ENCODE results near the gene TFF1. TPM values are rescaled to one million over a fixed set of nuclear protein-coding genes. Genes with fewer than 3 reads are reported as not detected.
A peak's percentile ranks its signal among the peaks of the same experiment; 100 is the strongest.

Gene TFF1
- total RNA-seq, 2 donors from 2014 or later = not detected

GRCh38 chr21:42332557-42333317 lies 33.6 kb downstream of the TFF1 start:
- Mint-ChIP-seq H3K9me3 (peaks cover 12 to 18% of the 10 kb centered on the region in 2 donors), H3K36me3 (peaks cover 12 to 21% of the 10 kb centered on the region in 2 donors), H3K27ac (no peak overlapping the region)
- no peak for DNase-seq (ENCODE audit: low spot score in 2 of 2)
- ATAC-seq = no peak

- H3K36me3 Mint-ChIP-seq = peaks cover 12 to 21% of the 10 kb centered on the region in 2 donors
- DNase-seq (ENCODE audit: low spot score in 2 of 2) (no peak), ATAC-seq (no peak)
- no peak overlapping the region for H3K27ac Mint-ChIP-seq
- H3K9me3 Mint-ChIP-seq = peaks cover 12 to 18% of the 10 kb centered on the region in 2 donors
Observed at GRCh38 chr21:42331660-42332059, 34.7 kb downstream of the TFF1 start.

- DNase-seq (ENCODE audit: low spot score in 2 of 2) (no peak), ATAC-seq (no peak)
- peaks cover 12 to 18% of the 10 kb centered on the region in 2 donors for H3K9me3 Mint-ChIP-seq
Observed at GRCh38 chr21:42330380-42331371, 35.7 kb downstream of the TFF1 start.

GRCh38 chr21:42324896-42325295 lies 41.4 kb downstream of the TFF1 start:
- H3K27ac Mint-ChIP-seq = no peak overlapping the region
- H3K9me3 Mint-ChIP-seq = peaks cover 0 to 7% of the 10 kb centered on the region in 2 donors
- ATAC-seq (no peak), DNase-seq (ENCODE audit: low spot score in 2 of 2) (no peak)
- H3K36me3 Mint-ChIP-seq = no peaks in the 10 kb centered on the region

More at GRCh38 chr21:42330380-42331371, 35.7 kb downstream of the TFF1 start:
- Mint-ChIP-seq H3K27ac (no peak overlapping the region), H3K36me3 (peaks cover 12 to 21% of the 10 kb centered on the region in 2 donors)

DNA sequence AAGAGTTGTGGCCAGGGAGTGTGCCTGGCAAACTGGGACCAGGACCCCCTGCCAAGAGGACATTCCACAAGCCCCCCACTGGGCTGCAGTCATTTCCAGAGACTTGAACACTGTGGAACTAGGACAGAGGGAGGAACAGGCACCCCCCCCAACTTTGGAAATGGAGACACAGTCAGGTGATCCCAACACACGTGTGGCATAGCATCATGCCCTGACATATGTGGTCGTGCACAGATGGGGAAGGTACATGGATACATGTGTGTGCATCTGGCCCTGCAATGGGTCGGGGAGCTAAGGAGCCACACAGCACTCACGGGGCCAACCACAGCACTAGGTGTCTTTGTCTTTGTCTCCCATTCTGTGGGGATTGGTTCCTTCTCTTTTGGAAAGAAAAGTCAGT lies 44.5 kb downstream of the TFF1 start:
- no peaks in the 10 kb centered on the region for H3K36me3 Mint-ChIP-seq
- H3K9me3 Mint-ChIP-seq = no peaks in the 10 kb centered on the region
- ATAC-seq (no peak), DNase-seq (ENCODE audit: low spot score in 2 of 2) (no peak)
- no peak overlapping the region for H3K27ac Mint-ChIP-seq

- ATAC-seq (no peak), DNase-seq (ENCODE audit: low spot score in 2 of 2) (no peak)
- Mint-ChIP-seq H3K9me3 (no peaks in the 10 kb centered on the region), H3K36me3 (no peaks in the 10 kb centered on the region), H3K27ac (no peak overlapping the region)
Observed at GRCh38 chr21:42321231-42321630, 45.1 kb downstream of the TFF1 start.

GRCh38 chr21:42320791-42321190 lies 45.5 kb downstream of the TFF1 start:
- ATAC-seq (no peak), DNase-seq (ENCODE audit: low spot score in 2 of 2) (no peak)
- no peaks in the 10 kb centered on the region for H3K36me3 Mint-ChIP-seq
- peak overlapping the region in 1 of 2 donors; percentile 89 for H3K27ac Mint-ChIP-seq
- no peaks in the 10 kb centered on the region for H3K9me3 Mint-ChIP-seq

DNA sequence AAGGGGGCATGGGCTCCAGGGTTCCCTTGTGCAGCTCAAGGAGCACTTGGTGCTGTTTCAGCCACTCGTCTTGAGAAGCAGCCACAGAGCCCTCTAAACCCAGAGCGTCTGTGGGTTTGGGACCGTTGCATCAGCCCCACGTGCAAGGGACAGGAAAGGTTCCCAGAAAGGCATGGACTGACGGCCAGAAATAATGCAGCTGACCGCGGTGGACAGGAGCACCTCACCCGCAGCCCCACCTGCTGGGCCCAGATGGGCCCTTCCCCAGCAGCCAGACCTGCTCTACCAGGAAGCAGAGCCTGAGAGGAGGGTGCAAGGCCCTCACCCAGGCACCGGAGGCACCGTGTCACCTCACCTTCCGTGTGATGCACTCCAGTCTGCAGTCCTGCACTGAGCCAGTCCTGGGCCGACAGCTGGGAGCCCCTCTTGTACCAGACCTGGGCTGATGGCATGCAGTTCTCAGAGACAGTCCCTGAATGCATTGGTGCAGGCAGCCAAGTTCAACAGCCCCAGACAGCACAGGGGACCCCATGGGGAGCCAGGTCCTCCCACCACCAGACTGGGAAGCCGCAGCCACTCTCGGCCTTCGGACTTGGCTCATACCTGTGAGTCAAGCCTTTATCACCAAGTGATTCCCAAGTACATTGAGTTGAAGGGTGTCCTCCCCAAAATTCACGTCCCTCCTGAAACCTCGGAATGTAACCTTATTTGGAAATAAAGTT lies 46.3 kb downstream of the TFF1 start:
- no peak overlapping the region for H3K27ac Mint-ChIP-seq
- no peaks in the 10 kb centered on the region for H3K36me3 Mint-ChIP-seq
- no peaks in the 10 kb centered on the region for H3K9me3 Mint-ChIP-seq
- ATAC-seq = no peak
- DNase-seq (ENCODE audit: low spot score in 2 of 2) = no peak

- Mint-ChIP-seq H3K36me3 (no peaks in the 10 kb centered on the region), H3K9me3 (no peaks in the 10 kb centered on the region), H3K27ac (no peak overlapping the region)
- no peak for DNase-seq (ENCODE audit: low spot score in 2 of 2)
- ATAC-seq = no peak
Observed at GRCh38 chr21:42319376-42319775, 47.0 kb downstream of the TFF1 start.

GRCh38 chr21:42317826-42318746 lies 48.2 kb downstream of the TFF1 start:
- ATAC-seq (no peak), DNase-seq (ENCODE audit: low spot score in 2 of 2) (no peak)
- H3K27ac Mint-ChIP-seq = no peak overlapping the region
- H3K9me3 Mint-ChIP-seq = no peaks in the 10 kb centered on the region
- no peaks in the 10 kb centered on the region for H3K36me3 Mint-ChIP-seq

DNA sequence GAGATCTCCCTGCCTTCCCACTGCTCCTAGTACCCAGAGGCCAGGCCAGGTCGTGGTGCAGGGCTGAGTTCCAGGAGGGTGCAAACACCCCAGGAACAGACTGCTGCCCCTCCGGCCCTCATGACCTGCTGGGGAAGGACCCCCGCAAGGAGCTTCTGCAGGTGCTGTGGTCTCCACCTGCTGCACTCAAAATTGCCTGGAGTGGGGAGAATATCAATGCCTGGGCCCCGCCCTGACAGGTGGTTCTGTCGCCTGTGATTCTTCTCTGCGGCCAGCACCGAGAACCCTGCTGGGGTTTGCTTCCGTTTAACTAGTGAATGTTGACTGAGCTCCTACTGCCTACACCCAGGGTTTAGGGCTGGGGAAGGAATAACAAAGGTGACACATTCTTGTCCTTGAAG lies 49.0 kb downstream of the TFF1 start:
- no peak for ATAC-seq
- no peak for DNase-seq (ENCODE audit: low spot score in 2 of 2)
- H3K36me3 Mint-ChIP-seq = no peaks in the 10 kb centered on the region
- no peak overlapping the region for H3K27ac Mint-ChIP-seq
- H3K9me3 Mint-ChIP-seq = no peaks in the 10 kb centered on the region

GRCh38 chr21:42316891-42317290 lies 49.4 kb downstream of the TFF1 start:
- DNase-seq (ENCODE audit: low spot score in 2 of 2) = no peak
- Mint-ChIP-seq H3K36me3 (no peaks in the 10 kb centered on the region), H3K9me3 (no peaks in the 10 kb centered on the region), H3K27ac (no peak overlapping the region)
- ATAC-seq = no peak

DNA sequence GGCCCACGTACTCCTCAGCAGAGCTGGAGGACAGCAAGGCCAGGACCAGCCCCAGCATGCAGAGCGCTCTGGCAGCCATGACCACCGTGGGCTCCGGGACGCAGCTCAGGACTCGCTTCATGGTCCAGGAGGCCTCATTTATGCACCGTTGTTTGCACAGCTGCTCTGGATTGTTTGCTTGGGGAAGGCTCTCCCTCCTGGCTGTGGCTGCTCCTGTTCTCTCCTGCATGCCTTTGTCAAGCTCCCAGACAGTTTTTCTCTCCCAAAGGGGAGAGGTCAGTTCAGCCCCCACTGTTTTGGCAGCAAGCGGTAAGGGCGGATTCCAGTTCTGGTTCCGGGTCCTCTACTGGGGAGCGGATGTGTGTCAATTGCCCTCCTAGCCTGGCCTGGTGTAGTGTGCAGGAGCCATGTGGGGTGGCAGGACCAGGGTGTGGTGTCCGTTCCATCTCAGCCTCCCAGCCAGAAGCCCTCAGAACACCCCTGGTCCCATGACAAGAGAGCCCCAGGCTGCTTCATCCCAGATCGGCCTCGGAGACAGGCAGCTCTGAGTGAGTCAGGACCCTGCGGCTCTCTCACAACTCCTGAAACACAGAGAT lies 50.9 kb downstream of the TFF1 start, which contains the start of gene TFF3:
Gene TFF3 (minus strand): TSS at position 114 of the 596 bp plus-strand sequence. CDS start 35 bp downstream, at position 79.
- ATAC-seq = no peak
- no peaks in the 10 kb centered on the region for H3K36me3 Mint-ChIP-seq
- no peak for DNase-seq (ENCODE audit: low spot score in 2 of 2)
- H3K27ac Mint-ChIP-seq = no peak within 1 kb of the TSS
- H3K9me3 Mint-ChIP-seq = no peaks in the 10 kb centered on the region

- no peak overlapping the region for H3K27ac Mint-ChIP-seq
- DNase-seq (ENCODE audit: low spot score in 2 of 2) = no peak
- no peaks in the 10 kb centered on the region for H3K36me3 Mint-ChIP-seq
- H3K9me3 Mint-ChIP-seq = no peaks in the 10 kb centered on the region
- ATAC-seq = no peak
Observed at GRCh38 chr21:42314616-42315295, 51.6 kb downstream of the TFF1 start.

DNA sequence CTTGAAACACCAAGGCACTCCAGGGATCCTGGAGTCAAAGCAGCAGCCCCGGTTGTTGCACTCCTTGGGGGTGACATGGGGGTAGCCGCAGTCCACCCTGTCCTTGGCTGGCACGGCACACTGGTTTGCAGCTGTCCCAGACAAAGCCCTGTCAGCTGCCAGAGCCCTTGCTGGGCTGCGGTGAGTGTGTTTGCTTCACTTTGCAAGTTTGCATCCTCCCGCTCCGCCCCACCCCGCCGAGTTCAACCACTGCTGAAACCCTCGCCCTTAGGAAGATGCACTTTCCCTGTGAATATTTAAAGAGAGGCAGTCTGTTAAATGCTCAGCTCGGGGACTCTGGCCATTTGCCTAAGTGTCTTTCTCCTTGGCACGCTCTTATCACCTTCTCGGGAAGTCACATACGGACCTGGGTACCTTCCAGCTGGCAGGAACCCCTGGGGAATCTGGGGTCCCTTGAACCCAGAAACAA lies 52.8 kb downstream of the TFF1 start:
- no peaks in the 10 kb centered on the region for H3K9me3 Mint-ChIP-seq
- ATAC-seq (no peak), DNase-seq (ENCODE audit: low spot score in 2 of 2) (no peak)
- H3K36me3 Mint-ChIP-seq = no peaks in the 10 kb centered on the region
- no peak overlapping the region for H3K27ac Mint-ChIP-seq

Measured in activated naive CD4-positive, alpha-beta T cell treated with anti-CD3 and anti-CD28 coated beads, Interleukin-2, amount 50 U/mL, for 72 hours (primary cell).